Activated CD4-positive, alpha-beta memory T cell treated with anti-CD3 and anti-CD28 coated beads for 36 hours (primary cell): Measurements from ENCODE around the gene DUSP7. TPM values are rescaled to one million over a fixed set of nuclear protein-coding genes. Genes with fewer than 3 reads are reported as not detected.

Experiments
- CTCF ChIA-PET: fragments of 350-600 bp; sonication (Branson Sonifier 250); formaldehyde crosslinking; loops from one replicate; lab custom pipeline; 2021; ENCODE audit warnings: antibody characterized with exemption, inconsistent platforms; lab: Charles Lee
- POLR2A ChIA-PET: fragments of 350-600 bp; sonication (Branson Sonifier 250); formaldehyde crosslinking; loops from one replicate; lab custom pipeline; 2021; ENCODE audit warnings: antibody characterized with exemption; lab: Charles Lee
- DNase-seq: peaks from one replicate; pipeline ENCODE4 v3.0.0-alpha.2; 2020
- H3K27ac Mint-ChIP-seq: one replicate; pipeline ENCODE4 v1.8.0; 2021; ENCODE audit warnings: mixed read lengths
- H3K27me3 Mint-ChIP-seq: one replicate; pipeline ENCODE4 v1.8.0; 2021; ENCODE audit warnings: mixed read lengths
- H3K36me3 Mint-ChIP-seq: one replicate; pipeline ENCODE4 v1.8.0; 2021; ENCODE audit warnings: mixed read lengths
- H3K4me1 Mint-ChIP-seq: one replicate; pipeline ENCODE4 v1.8.0; 2021; ENCODE audit warnings: low read depth, mixed read lengths
- H3K4me3 Mint-ChIP-seq: one replicate; pipeline ENCODE4 v1.8.0; 2021; ENCODE audit warnings: mild to moderate bottlenecking, mixed read lengths
- H3K9me3 Mint-ChIP-seq: one replicate; pipeline ENCODE4 v1.8.0; 2021; ENCODE audit warnings: mixed read lengths
- intact Hi-C: fragments of 100-400 bp; cut with micrococcal nuclease; formaldehyde crosslinking; loops from one replicate; pipeline ENCODE4 v1.15.1; 2023
- total RNA-seq, 2 experiments: library from RNA; stranded (reverse); gene quantifications; one replicate each; pipeline ENCODE4 v1.2.3, GENCODE V29; 2021

The DUSP7 gene
- total RNA-seq, 2 experiments from 2014 or later = 14.1 to 14.5 TPM

DNA sequence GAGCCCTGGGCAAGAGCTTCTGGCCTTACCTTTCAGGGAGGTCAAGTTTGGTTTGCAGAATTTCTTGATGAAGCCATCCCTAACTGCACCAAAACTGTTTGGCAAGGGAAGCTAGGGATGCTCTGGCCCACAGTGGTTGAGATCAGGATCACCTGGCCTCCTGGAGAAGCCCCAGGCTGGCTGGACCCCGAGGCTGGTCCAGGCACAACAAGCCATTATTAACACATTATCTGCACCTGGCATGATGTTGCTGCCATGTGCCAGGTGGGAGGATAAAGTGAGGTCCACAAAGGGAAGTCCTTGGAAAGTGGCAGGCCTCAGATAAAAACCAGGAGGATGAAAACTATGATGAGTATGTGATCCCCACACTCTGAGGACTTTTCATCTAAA is 35.9 kb upstream of the DUSP7 start:
- peaks cover 6% of the 10 kb centered on the region for H3K36me3 Mint-ChIP-seq
- H3K9me3 Mint-ChIP-seq = no peaks in the 10 kb centered on the region
- intact Hi-C loops = no loop called here
- ChIA-PET CTCF (no interaction called here), POLR2A (interaction anchor here (0.6 kb wide), 1 partner anchor 248 kb away, joined by 3 read pairs; no protein-coding TSS in a partner anchor)
- H3K4me1 Mint-ChIP-seq = peaks cover 5% of the 10 kb centered on the region
- no peak overlapping the region for H3K4me3 Mint-ChIP-seq
- H3K27ac Mint-ChIP-seq = no peak overlapping the region
- H3K27me3 Mint-ChIP-seq = no peaks in the 10 kb centered on the region
- DNase-seq = no peak

DNA sequence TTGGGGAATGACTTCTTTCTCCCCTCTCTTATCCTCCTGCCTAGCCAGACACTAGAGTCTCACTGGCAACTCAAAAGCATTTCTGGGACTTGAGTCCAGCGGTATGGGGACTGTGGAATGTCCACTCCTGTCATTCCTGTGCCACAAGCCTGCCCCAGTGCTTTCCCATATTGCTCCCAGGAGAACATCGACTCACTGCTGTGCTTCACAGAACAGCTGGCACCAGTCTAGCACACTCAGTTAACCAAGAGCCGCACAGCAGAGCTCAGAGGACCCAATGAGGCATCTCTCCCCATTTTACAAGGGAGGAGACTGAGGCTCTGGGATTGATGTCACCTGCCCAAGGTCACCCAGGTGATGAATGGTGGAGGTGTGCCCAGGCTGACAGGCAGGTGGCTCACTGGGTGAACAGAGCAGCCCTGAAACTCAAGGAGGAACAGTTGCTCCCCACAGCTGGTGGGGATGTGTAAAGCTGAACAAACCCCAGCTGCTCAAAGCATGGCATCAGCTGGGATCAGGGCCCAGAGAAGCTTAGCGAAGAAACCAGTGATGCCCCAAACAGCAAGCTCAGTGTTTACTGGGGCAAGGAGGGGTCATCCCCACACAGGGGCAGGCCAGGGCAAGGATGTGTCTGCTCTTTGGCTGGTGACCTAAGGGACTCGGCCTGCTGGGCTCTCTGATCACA is 35.4 kb upstream of the DUSP7 start:
- H3K27me3 Mint-ChIP-seq = no peaks in the 10 kb centered on the region
- intact Hi-C loops = no loop called here
- H3K4me1 Mint-ChIP-seq = peaks cover 10% of the 10 kb centered on the region
- H3K4me3 Mint-ChIP-seq = no peak overlapping the region
- DNase-seq = no peak
- H3K9me3 Mint-ChIP-seq = no peaks in the 10 kb centered on the region
- ChIA-PET CTCF (interaction anchor here (0.6 kb wide), 1 partner anchor 388 kb away, joined by 3 read pairs; no protein-coding TSS in a partner anchor), POLR2A (interaction anchor here (0.6 kb wide), 1 partner anchor 249 kb away, joined by 3 read pairs; no protein-coding TSS in a partner anchor)
- H3K27ac Mint-ChIP-seq = no peak overlapping the region
- peaks cover 6% of the 10 kb centered on the region for H3K36me3 Mint-ChIP-seq

- Mint-ChIP-seq H3K27ac (no peak overlapping the region), H3K4me1 (peaks cover 18% of the 10 kb centered on the region), H3K36me3 (peaks cover 6% of the 10 kb centered on the region), H3K9me3 (no peaks in the 10 kb centered on the region), H3K27me3 (no peaks in the 10 kb centered on the region), H3K4me3 (no peak overlapping the region)
- ChIA-PET CTCF (interaction anchor here (0.6 kb wide), 1 partner anchor 387 kb away, joined by 3 read pairs; no protein-coding TSS in a partner anchor), POLR2A (no interaction called here)
- intact Hi-C loops = no loop called here
- no peak for DNase-seq
Observed at GRCh38 chr3:52090933-52091468, 34.6 kb upstream of the DUSP7 start.

- Mint-ChIP-seq H3K27ac (no peak overlapping the region), H3K27me3 (no peaks in the 10 kb centered on the region), H3K4me3 (no peak overlapping the region), H3K4me1 (peaks cover 19% of the 10 kb centered on the region), H3K36me3 (no peaks in the 10 kb centered on the region), H3K9me3 (no peaks in the 10 kb centered on the region)
- intact Hi-C loops = no loop called here
- ChIA-PET POLR2A (no interaction called here), CTCF (no interaction called here)
- DNase-seq = no peak
Observed at GRCh38 chr3:52090131-52090932, 34.0 kb upstream of the DUSP7 start.

GRCh38 chr3:52089691-52090090 is 33.3 kb upstream of the DUSP7 start:
- peaks cover 19% of the 10 kb centered on the region for H3K4me1 Mint-ChIP-seq
- ChIA-PET CTCF (no interaction called here), POLR2A (interaction anchor here (1.2 kb wide), 1 partner anchor 30 kb away, joined by 3 read pairs; no protein-coding TSS in a partner anchor)
- DNase-seq = no peak
- H3K9me3 Mint-ChIP-seq = no peaks in the 10 kb centered on the region
- no peaks in the 10 kb centered on the region for H3K27me3 Mint-ChIP-seq
- no peak overlapping the region for H3K4me3 Mint-ChIP-seq
- intact Hi-C loops = no loop called here
- H3K36me3 Mint-ChIP-seq = no peaks in the 10 kb centered on the region
- H3K27ac Mint-ChIP-seq = no peak overlapping the region

GRCh38 chr3:52088445-52089367 is 32.3 kb upstream of the DUSP7 start:
- H3K27ac Mint-ChIP-seq = no peak overlapping the region
- no peak overlapping the region for H3K4me3 Mint-ChIP-seq
- no peaks in the 10 kb centered on the region for H3K36me3 Mint-ChIP-seq
- H3K4me1 Mint-ChIP-seq = peaks cover 19% of the 10 kb centered on the region
- peak; percentile 18 for DNase-seq
- intact Hi-C loops = no loop called here
- no peaks in the 10 kb centered on the region for H3K27me3 Mint-ChIP-seq
- no peaks in the 10 kb centered on the region for H3K9me3 Mint-ChIP-seq
- ChIA-PET CTCF (interaction anchor here (1.0 kb wide), 1 partner anchor 56 kb away, joined by 3 read pairs; no protein-coding TSS in a partner anchor), POLR2A (interaction anchor here (1.2 kb wide), 1 partner anchor 31 kb away, joined by 3 read pairs; no protein-coding TSS in a partner anchor)

DNA sequence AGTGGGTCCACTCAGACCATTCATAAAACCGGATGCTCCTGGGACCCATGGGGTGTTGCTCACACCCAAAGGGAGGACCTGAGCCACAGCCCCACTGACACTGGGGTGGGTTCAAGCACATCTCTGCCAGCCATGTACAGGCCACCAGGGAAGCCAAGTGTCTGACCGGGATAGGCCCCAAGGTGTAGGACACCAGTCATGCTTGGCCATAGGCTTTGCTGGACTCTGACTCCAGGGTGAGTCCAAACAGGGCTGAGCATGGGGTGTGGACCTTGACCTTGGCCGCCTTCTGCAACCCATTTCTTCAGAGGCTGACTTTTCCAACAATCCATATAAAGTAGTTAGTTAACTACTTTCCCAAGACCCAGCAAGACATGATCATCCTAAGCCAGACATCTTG is 31.4 kb upstream of the DUSP7 start:
- POLR2A ChIA-PET = no interaction called here
- intact Hi-C loops = no loop called here

GRCh38 chr3:52086976-52087663 is 30.7 kb upstream of the DUSP7 start:
- peaks cover 19% of the 10 kb centered on the region for H3K4me1 Mint-ChIP-seq
- H3K4me3 Mint-ChIP-seq = no peak overlapping the region
- H3K27ac Mint-ChIP-seq = peak overlapping the region; percentile 42
- CTCF ChIA-PET = interaction anchor here (0.7 kb wide), 1 partner anchor 33 kb away, joined by 3 read pairs; no protein-coding TSS in a partner anchor
- H3K36me3 Mint-ChIP-seq = no peaks in the 10 kb centered on the region
- H3K9me3 Mint-ChIP-seq = no peaks in the 10 kb centered on the region
- intact Hi-C loops = no loop called here
- no peak for DNase-seq
- POLR2A ChIA-PET = no interaction called here
- no peaks in the 10 kb centered on the region for H3K27me3 Mint-ChIP-seq

More for the DNA sequence above, 31.4 kb upstream of the DUSP7 start:
- H3K27me3 Mint-ChIP-seq = no peaks in the 10 kb centered on the region
- H3K4me1 Mint-ChIP-seq = peaks cover 19% of the 10 kb centered on the region
- H3K4me3 Mint-ChIP-seq = no peak overlapping the region
- CTCF ChIA-PET = interaction anchor here (0.7 to 1.0 kb wide), 2 partner anchors 34 to 57 kb away, joined by 3 read pairs; no protein-coding TSS in a partner anchor
- DNase-seq = no peak
- H3K9me3 Mint-ChIP-seq = no peaks in the 10 kb centered on the region
- no peak overlapping the region for H3K27ac Mint-ChIP-seq
- no peaks in the 10 kb centered on the region for H3K36me3 Mint-ChIP-seq

DNA sequence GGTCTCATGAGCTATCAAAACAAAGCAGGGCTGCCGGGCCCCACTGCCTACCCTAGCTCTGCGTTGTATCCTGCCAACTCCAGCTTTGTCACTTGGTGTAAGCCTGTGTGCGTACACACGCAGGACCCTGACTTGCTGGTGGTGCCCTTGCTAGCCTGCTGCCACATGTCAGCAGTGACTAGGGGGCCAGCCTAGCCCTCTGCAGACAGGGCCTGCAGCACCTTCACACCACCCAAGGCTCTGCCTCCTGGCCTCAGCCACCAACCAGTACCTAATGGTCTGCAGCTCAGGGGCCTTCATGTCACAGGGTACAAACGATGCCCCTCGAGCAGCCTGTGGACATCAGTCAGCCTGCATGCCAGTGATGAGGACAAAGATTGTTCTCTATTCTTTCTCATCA is 30.1 kb upstream of the DUSP7 start:
- H3K9me3 Mint-ChIP-seq = no peaks in the 10 kb centered on the region
- ChIA-PET POLR2A (no interaction called here), CTCF (interaction anchor here (1.0 kb wide), 1 partner anchor 36 kb away, joined by 3 read pairs; no protein-coding TSS in a partner anchor)
- intact Hi-C loops = no loop called here
- peaks cover 19% of the 10 kb centered on the region for H3K4me1 Mint-ChIP-seq
- peak overlapping the region; percentile 34 for H3K27ac Mint-ChIP-seq
- no peak overlapping the region for H3K4me3 Mint-ChIP-seq
- no peak for DNase-seq
- no peaks in the 10 kb centered on the region for H3K36me3 Mint-ChIP-seq
- H3K27me3 Mint-ChIP-seq = no peaks in the 10 kb centered on the region

DNA sequence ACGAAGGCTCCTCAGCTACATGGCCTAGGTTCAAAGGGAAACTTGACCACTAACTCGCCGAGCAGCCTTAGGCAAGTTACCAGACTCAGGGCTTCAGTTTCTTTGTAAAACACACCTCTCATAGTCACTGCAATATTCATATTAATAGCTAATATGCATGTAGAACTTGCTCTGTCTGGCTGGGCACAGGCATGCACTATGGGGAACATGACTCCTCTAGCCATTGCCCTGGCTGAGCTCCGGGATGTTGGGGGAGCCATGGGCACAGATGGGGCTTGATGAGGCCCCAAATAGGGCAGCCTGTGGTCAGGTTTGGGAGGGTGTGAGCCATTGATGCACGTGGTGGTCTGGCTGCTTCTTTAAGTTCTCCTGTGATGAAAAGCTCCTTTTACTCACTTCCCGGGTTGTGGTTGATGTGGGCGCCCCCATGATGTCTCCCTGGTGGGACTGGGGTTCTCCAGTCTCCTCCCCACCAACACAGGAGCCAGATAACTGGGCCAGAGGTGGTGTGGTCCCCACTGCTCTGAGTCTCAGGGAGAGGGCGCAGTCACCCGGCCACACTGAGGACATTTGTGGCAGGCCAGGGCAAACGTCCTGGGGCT is 29.4 kb upstream of the DUSP7 start:
- H3K27ac Mint-ChIP-seq = no peak overlapping the region
- intact Hi-C loops = no loop called here
- CTCF ChIA-PET = interaction anchor here (1.0 to 1.1 kb wide), 2 partner anchors 32 to 37 kb away, joined by 3 read pairs; no protein-coding TSS in a partner anchor
- no peaks in the 10 kb centered on the region for H3K36me3 Mint-ChIP-seq
- no peaks in the 10 kb centered on the region for H3K9me3 Mint-ChIP-seq
- H3K4me1 Mint-ChIP-seq = peaks cover 19% of the 10 kb centered on the region
- peak; percentile 16 for DNase-seq
- no peak overlapping the region for H3K4me3 Mint-ChIP-seq
- POLR2A ChIA-PET = no interaction called here
- H3K27me3 Mint-ChIP-seq = no peaks in the 10 kb centered on the region
